ENCODE results near the gene INSL3. TPM values are rescaled to one million over a fixed set of nuclear protein-coding genes. Genes with fewer than 3 reads are reported as not detected.

Gene INSL3
- polyA plus RNA-seq, 1 experiment = not detected

- CTCF ChIA-PET = interaction anchor here (0.9 kb wide), 1 partner anchor 72 kb away, joined by 3 read pairs; no protein-coding TSS in a partner anchor
- H3K27me3 ChIP-seq (ENCODE audit: control insufficient read depth, insufficient read depth, low read length) = peaks cover 28% of the 10 kb centered on the region
- POLR2A ChIA-PET = interaction anchor here (1.5 kb wide), 1 partner anchor 66 kb away, joined by 8 read pairs; the partner anchor contains the start of gene CCDC124
- H3K4me3 ChIP-seq (ENCODE audit: low read depth, low read length) = no peak overlapping the region
- TF ChIP-seq, protein P1, sequence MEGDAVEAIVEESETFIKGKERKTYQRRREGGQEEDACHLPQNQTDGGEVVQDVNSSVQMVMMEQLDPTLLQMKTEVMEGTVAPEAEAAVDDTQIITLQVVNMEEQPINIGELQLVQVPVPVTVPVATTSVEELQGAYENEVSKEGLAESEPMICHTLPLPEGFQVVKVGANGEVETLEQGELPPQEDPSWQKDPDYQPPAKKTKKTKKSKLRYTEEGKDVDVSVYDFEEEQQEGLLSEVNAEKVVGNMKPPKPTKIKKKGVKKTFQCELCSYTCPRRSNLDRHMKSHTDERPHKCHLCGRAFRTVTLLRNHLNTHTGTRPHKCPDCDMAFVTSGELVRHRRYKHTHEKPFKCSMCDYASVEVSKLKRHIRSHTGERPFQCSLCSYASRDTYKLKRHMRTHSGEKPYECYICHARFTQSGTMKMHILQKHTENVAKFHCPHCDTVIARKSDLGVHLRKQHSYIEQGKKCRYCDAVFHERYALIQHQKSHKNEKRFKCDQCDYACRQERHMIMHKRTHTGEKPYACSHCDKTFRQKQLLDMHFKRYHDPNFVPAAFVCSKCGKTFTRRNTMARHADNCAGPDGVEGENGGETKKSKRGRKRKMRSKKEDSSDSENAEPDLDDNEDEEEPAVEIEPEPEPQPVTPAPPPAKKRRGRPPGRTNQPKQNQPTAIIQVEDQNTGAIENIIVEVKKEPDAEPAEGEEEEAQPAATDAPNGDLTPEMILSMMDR (IDR thresholded peaks at IDR 0.05; ENCODE audit: low read depth, low read length) = no peak
- H3K9me3 ChIP-seq (ENCODE audit: control insufficient read depth, insufficient read depth, low read length) = no peaks in the 10 kb centered on the region
- no peak for DNase-seq (ENCODE audit: low read depth, low spot score)
- H3K27ac ChIP-seq (ENCODE audit: low read depth, low read length) = no peak overlapping the region
Observed at GRCh38 chr19:17866312-17866963, 45.1 kb upstream of the INSL3 start.

DNA sequence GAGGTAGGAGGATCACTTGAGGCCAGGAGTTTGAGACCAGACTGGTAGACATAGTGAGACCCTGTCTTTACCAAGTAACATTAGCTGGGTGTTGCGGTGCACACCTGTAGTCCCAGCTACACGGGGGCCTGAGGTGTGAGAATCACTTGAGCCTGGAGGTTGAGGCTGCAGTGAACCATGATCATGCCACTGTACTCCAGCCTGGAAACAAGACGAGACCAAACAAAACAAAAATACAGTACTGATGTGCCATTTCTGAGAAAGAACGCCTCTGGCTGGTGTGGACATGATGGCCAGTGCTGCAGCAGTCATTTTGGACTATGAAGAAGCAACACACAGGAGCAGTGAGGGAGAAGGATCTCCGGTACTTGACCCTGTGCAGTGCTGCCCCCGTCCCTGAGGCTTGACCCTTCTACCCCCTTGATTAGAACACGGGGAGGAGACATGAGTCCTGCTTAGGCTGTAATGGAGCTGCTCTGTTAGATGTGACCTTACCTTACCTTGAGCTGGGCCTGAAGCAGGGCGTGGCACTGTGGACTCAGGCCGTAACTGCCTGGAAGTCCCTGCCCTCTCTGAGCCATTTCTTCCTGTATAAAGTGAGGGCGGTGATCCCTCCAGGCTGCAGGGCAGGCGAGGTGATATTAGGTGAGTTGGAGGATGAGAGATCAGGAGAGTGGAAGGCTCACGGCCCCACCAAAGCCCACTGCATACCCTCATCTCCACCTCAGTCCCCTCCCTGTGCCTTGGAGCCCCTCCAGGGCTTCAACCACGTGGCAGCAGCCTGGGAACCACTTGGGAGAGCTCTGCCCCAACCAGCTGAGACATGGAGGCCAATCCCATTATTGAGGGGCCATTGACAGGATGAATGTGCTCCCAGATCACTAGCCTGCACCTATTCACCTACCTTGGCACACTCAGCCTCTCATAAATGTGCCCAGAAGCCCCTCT is 44.3 kb upstream of the INSL3 start:
- DNase-seq (ENCODE audit: low read depth, low spot score) = no peak
- CTCF ChIA-PET = interaction anchor here (0.9 kb wide), 1 partner anchor 73 kb away, joined by 3 read pairs; no protein-coding TSS in a partner anchor
- Histone ChIP-seq H3K4me3 (ENCODE audit: low read depth, low read length) (no peak overlapping the region), H3K27ac (ENCODE audit: low read depth, low read length) (no peak overlapping the region), H3K27me3 (ENCODE audit: control insufficient read depth, insufficient read depth, low read length) (peaks cover 20% of the 10 kb centered on the region), H3K9me3 (ENCODE audit: control insufficient read depth, insufficient read depth, low read length) (no peaks in the 10 kb centered on the region)
- TF ChIP-seq, protein P1 (IDR thresholded peaks at IDR 0.05; ENCODE audit: low read depth, low read length) = no peak
- POLR2A ChIA-PET = interaction anchor here (1.2 to 1.5 kb wide), 2 partner anchors 67 to 72 kb away, joined by 4 to 8 read pairs; partner anchors contain the start of gene CCDC124

DNA sequence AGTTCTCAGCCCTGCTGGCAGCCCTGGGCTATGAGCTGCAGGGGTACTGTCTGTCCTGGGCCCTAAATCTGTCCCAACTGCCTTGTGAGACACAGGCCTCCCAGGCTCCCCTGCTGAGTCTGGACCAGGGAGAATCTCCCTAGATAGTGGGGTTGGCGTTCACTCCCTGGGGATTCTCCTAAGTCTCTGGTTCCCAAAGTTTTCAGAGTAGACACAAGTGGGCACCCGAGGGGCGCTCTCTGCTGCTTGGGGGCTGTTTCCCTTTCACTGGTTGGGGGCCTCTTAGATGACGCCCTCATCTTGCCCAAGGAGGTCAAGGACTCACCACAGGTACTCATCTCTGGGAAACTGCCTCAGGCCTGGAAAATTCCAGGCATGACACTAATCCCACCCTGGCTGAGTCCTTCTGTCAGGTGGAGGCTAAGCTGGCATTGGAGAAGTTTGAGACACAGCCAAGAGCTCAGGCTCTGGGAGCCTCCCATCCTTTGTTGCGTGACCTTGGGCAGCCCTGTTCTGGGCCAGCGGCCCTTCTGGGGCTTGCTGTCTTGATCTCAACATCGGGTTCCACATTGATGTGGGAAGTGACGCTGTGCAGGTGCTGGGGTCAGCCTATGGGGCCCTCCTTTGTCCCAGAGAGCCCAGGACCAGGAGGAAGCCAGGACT is 42.3 kb upstream of the INSL3 start:
- no peaks in the 10 kb centered on the region; the same call in 1 of the 2 replicates for H3K9me3 ChIP-seq (ENCODE audit: control insufficient read depth, insufficient read depth, low read length)
- CTCF ChIA-PET = no interaction called here
- TF ChIP-seq, protein P1 (IDR thresholded peaks at IDR 0.05; ENCODE audit: low read depth, low read length) = no peak
- H3K27ac ChIP-seq (ENCODE audit: low read depth, low read length) = peak overlapping the region; percentile 31
- H3K4me3 ChIP-seq (ENCODE audit: low read depth, low read length) = no peak overlapping the region
- no peak for DNase-seq (ENCODE audit: low read depth, low spot score)
- peaks cover 5% of the 10 kb centered on the region for H3K27me3 ChIP-seq (ENCODE audit: control insufficient read depth, insufficient read depth, low read length)
- POLR2A ChIA-PET = no interaction called here

- TF ChIP-seq, protein P1 (IDR thresholded peaks at IDR 0.05; ENCODE audit: low read depth, low read length) = no peak
- no peak for DNase-seq (ENCODE audit: low read depth, low spot score)
- Histone ChIP-seq H3K4me3 (ENCODE audit: low read depth, low read length) (no peak overlapping the region), H3K27me3 (ENCODE audit: control insufficient read depth, insufficient read depth, low read length) (no peaks in the 10 kb centered on the region), H3K9me3 (ENCODE audit: control insufficient read depth, insufficient read depth, low read length) (no peaks in the 10 kb centered on the region; the same call in 1 of the 2 replicates), H3K27ac (ENCODE audit: low read depth, low read length) (no peak overlapping the region)
- ChIA-PET CTCF (no interaction called here), POLR2A (no interaction called here)
Observed at GRCh38 chr19:17862711-17863519, 41.6 kb upstream of the INSL3 start.
